K562 (cell line): Measurements from ENCODE around the gene DYRK1A.

Experiments used
- KDM1A ChIP-seq, 2 experiments: fragments of 450-650 bp; IDR thresholded peaks; 2 replicates each; pipeline ENCODE4 v1.6.1; 2016; ENCODE audit warnings: mild to moderate bottlenecking in 2 of 2
- MAFF ChIP-seq: IDR thresholded peaks from 2 replicates; pipeline ENCODE4 v1.6.1; 2012; ENCODE audit warnings: low read length, improper control_type of control experiment
- MEIS2 ChIP-seq: fragments of 450-650 bp; IDR thresholded peaks from 2 replicates; pipeline ENCODE4 v1.6.1; 2014; ENCODE audit warnings: mild to moderate bottlenecking; ENCODE audit not compliant: partially characterized antibody
- NFYB ChIP-seq: IDR thresholded peaks from 2 replicates; pipeline ENCODE4 v1.6.1; 2011; ENCODE audit warnings: mild to moderate bottlenecking, moderate library complexity; ENCODE audit not compliant: insufficient read length; ENCODE audit errors: extremely low read depth
- POLR2AphosphoS5 ChIP-seq: IDR thresholded peaks from 2 replicates; pipeline ENCODE4 v1.6.1; 2011; ENCODE audit warnings: mild to moderate bottlenecking, low read depth, low read length, moderate library complexity; ENCODE audit not compliant: control insufficient read depth, insufficient read depth
- RBM15 ChIP-seq: fragments of 200-400 bp; formaldehyde crosslinking; IDR thresholded peaks from 2 replicates; pipeline ENCODE4 v1.6.1; 2018; ENCODE audit warnings: mild to moderate bottlenecking, low read length, moderate library complexity; ENCODE audit not compliant: insufficient read depth
- RCOR1 ChIP-seq, 2 experiments: IDR thresholded peaks; 2 replicates each; pipeline ENCODE4 v1.6.1; 2012; ENCODE audit warnings: low read depth in 2 of 2, low read length in 2 of 2, borderline replicate concordance in 1 of 2, improper control_type of control experiment in 1 of 2
- TAF1 ChIP-seq: IDR thresholded peaks from 2 replicates; pipeline ENCODE4 v1.6.1; 2011; ENCODE audit warnings: mild to moderate bottlenecking, low read length, moderate library complexity; ENCODE audit not compliant: insufficient read depth, control insufficient read depth, severe bottlenecking; ENCODE audit errors: extremely low read depth
- YY1 ChIP-seq, 3 experiments: IDR thresholded peaks; 2 replicates each; pipeline ENCODE4 v1.6.1; 2011; ENCODE audit warnings: low read length in 2 of 3, mild to moderate bottlenecking in 2 of 3, moderate library complexity in 2 of 3, borderline replicate concordance in 1 of 3, control low read depth in 1 of 3, low read depth in 1 of 3; ENCODE audit not compliant: insufficient read depth in 3 of 3, insufficient replicate concordance in 2 of 3, control insufficient read depth in 1 of 3, insufficient read length in 1 of 3; ENCODE audit errors: extremely low read depth in 1 of 3
- TF ChIP-seq, protein P1 (sequence below): sonication (generic); formaldehyde crosslinking; IDR thresholded peaks from 2 replicates; pipeline ENCODE4 v1.9.0; 2022; ENCODE audit warnings: mild to moderate bottlenecking, missing genetic modification reagents
- TF ChIP-seq, protein P2 (sequence below): fragments of 200-600 bp; sonication (generic); IDR thresholded peaks from one replicate; pipeline ENCODE4 v1.6.1; 2012; ENCODE audit warnings: mild to moderate bottlenecking, low read depth, low read length, inconsistent platforms
- TF ChIP-seq, protein P3 (sequence below), 3 experiments: IDR thresholded peaks in 2 of 3; conservative IDR thresholded peaks in 1 of 3; 2 replicates each; pipeline ENCODE4 v1.5.1; 2011 to 2012; ENCODE audit warnings: low read length in 3 of 3, mild to moderate bottlenecking in 3 of 3, control low read depth in 2 of 3, improper control_type of control experiment in 1 of 3, inconsistent platforms in 1 of 3, low read depth in 1 of 3, mixed read lengths in 1 of 3, moderate library complexity in 1 of 3; ENCODE audit not compliant: insufficient read depth in 2 of 3
- TF ChIP-seq, protein P4 (sequence below): fragments of 450-650 bp; conservative IDR thresholded peaks from 2 replicates; pipeline ENCODE4 v1.6.1; 2016; ENCODE audit warnings: missing genetic modification characterization, low read depth, mild to moderate bottlenecking, missing compliant biosample characterization, moderate library complexity
- TF ChIP-seq, protein P5 (sequence below): fragments of 250-450 bp; sonication (Bioruptor Pico); IDR thresholded peaks from 2 replicates; pipeline ENCODE4 v1.5.0; 2021; ENCODE audit warnings: mild to moderate bottlenecking, moderate library complexity

DNA sequence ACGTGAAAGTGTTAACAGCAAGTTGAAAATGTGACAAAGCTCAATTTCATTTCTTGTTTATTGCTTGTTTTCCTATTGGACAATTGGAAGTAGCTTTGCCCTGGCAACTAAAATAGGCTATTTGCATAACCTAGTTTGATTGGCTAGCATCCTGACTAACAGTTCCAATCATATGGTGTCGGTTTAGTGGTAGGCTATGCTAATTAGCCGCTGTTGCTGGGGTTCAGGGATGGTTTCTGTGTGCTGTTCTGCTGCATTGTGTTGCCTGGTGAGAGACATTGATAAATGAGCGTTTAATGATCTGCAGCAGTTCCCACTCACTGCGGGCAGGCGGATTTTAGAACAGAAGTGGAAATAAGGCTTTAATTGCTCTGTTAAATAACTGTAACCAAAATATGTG, 68.5 kb downstream of the DYRK1A start:
- TF ChIP-seq RCOR1 (IDR thresholded peaks at IDR 0.05; ENCODE audit: borderline replicate concordance in 1 of 2, low read depth in 2 of 2, low read length in 2 of 2) (peak in 1 of 2 experiments; percentile 81; a peak in 2 of 4 replicates), TAF1 (no peak), YY1 (IDR thresholded peaks at IDR 0.05; ENCODE audit: borderline replicate concordance in 1 of 3, control insufficient read depth in 1 of 3, extremely low read depth in 1 of 3, insufficient read depth in 3 of 3, insufficient read length in 1 of 3, insufficient replicate concordance in 2 of 3, low read depth in 1 of 3, low read length in 2 of 3) (no peak), MAFF (no peak), MEIS2 (peak; percentile 100), RBM15 (no peak), KDM1A (IDR thresholded peaks at IDR 0.05) (no peak), NFYB (peak; percentile 78), POLR2AphosphoS5 (no peak)
- TF ChIP-seq, protein P1, sequence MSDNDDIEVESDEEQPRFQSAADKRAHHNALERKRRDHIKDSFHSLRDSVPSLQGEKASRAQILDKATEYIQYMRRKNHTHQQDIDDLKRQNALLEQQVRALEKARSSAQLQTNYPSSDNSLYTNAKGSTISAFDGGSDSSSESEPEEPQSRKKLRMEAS (CRISPR knock-in tag), result no peak
- TF ChIP-seq, protein P2, sequence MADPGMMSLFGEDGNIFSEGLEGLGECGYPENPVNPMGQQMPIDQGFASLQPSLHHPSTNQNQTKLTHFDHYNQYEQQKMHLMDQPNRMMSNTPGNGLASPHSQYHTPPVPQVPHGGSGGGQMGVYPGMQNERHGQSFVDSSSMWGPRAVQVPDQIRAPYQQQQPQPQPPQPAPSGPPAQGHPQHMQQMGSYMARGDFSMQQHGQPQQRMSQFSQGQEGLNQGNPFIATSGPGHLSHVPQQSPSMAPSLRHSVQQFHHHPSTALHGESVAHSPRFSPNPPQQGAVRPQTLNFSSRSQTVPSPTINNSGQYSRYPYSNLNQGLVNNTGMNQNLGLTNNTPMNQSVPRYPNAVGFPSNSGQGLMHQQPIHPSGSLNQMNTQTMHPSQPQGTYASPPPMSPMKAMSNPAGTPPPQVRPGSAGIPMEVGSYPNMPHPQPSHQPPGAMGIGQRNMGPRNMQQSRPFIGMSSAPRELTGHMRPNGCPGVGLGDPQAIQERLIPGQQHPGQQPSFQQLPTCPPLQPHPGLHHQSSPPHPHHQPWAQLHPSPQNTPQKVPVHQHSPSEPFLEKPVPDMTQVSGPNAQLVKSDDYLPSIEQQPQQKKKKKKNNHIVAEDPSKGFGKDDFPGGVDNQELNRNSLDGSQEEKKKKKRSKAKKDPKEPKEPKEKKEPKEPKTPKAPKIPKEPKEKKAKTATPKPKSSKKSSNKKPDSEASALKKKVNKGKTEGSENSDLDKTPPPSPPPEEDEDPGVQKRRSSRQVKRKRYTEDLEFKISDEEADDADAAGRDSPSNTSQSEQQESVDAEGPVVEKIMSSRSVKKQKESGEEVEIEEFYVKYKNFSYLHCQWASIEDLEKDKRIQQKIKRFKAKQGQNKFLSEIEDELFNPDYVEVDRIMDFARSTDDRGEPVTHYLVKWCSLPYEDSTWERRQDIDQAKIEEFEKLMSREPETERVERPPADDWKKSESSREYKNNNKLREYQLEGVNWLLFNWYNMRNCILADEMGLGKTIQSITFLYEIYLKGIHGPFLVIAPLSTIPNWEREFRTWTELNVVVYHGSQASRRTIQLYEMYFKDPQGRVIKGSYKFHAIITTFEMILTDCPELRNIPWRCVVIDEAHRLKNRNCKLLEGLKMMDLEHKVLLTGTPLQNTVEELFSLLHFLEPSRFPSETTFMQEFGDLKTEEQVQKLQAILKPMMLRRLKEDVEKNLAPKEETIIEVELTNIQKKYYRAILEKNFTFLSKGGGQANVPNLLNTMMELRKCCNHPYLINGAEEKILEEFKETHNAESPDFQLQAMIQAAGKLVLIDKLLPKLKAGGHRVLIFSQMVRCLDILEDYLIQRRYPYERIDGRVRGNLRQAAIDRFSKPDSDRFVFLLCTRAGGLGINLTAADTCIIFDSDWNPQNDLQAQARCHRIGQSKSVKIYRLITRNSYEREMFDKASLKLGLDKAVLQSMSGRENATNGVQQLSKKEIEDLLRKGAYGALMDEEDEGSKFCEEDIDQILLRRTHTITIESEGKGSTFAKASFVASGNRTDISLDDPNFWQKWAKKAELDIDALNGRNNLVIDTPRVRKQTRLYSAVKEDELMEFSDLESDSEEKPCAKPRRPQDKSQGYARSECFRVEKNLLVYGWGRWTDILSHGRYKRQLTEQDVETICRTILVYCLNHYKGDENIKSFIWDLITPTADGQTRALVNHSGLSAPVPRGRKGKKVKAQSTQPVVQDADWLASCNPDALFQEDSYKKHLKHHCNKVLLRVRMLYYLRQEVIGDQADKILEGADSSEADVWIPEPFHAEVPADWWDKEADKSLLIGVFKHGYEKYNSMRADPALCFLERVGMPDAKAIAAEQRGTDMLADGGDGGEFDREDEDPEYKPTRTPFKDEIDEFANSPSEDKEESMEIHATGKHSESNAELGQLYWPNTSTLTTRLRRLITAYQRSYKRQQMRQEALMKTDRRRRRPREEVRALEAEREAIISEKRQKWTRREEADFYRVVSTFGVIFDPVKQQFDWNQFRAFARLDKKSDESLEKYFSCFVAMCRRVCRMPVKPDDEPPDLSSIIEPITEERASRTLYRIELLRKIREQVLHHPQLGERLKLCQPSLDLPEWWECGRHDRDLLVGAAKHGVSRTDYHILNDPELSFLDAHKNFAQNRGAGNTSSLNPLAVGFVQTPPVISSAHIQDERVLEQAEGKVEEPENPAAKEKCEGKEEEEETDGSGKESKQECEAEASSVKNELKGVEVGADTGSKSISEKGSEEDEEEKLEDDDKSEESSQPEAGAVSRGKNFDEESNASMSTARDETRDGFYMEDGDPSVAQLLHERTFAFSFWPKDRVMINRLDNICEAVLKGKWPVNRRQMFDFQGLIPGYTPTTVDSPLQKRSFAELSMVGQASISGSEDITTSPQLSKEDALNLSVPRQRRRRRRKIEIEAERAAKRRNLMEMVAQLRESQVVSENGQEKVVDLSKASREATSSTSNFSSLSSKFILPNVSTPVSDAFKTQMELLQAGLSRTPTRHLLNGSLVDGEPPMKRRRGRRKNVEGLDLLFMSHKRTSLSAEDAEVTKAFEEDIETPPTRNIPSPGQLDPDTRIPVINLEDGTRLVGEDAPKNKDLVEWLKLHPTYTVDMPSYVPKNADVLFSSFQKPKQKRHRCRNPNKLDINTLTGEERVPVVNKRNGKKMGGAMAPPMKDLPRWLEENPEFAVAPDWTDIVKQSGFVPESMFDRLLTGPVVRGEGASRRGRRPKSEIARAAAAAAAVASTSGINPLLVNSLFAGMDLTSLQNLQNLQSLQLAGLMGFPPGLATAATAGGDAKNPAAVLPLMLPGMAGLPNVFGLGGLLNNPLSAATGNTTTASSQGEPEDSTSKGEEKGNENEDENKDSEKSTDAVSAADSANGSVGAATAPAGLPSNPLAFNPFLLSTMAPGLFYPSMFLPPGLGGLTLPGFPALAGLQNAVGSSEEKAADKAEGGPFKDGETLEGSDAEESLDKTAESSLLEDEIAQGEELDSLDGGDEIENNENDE, result no peak
- TF ChIP-seq, protein P3, sequence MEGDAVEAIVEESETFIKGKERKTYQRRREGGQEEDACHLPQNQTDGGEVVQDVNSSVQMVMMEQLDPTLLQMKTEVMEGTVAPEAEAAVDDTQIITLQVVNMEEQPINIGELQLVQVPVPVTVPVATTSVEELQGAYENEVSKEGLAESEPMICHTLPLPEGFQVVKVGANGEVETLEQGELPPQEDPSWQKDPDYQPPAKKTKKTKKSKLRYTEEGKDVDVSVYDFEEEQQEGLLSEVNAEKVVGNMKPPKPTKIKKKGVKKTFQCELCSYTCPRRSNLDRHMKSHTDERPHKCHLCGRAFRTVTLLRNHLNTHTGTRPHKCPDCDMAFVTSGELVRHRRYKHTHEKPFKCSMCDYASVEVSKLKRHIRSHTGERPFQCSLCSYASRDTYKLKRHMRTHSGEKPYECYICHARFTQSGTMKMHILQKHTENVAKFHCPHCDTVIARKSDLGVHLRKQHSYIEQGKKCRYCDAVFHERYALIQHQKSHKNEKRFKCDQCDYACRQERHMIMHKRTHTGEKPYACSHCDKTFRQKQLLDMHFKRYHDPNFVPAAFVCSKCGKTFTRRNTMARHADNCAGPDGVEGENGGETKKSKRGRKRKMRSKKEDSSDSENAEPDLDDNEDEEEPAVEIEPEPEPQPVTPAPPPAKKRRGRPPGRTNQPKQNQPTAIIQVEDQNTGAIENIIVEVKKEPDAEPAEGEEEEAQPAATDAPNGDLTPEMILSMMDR (IDR thresholded peaks at IDR 0.05 in 2 of 3, conservative IDR thresholded peaks at IDR 0.05 in 1 of 3; ENCODE audit: insufficient read depth in 2 of 3, low read depth in 1 of 3, low read length in 3 of 3), result no peak
- TF ChIP-seq, protein P4, sequence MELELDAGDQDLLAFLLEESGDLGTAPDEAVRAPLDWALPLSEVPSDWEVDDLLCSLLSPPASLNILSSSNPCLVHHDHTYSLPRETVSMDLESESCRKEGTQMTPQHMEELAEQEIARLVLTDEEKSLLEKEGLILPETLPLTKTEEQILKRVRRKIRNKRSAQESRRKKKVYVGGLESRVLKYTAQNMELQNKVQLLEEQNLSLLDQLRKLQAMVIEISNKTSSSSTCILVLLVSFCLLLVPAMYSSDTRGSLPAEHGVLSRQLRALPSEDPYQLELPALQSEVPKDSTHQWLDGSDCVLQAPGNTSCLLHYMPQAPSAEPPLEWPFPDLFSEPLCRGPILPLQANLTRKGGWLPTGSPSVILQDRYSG (tag), result no peak
- TF ChIP-seq, protein P5, sequence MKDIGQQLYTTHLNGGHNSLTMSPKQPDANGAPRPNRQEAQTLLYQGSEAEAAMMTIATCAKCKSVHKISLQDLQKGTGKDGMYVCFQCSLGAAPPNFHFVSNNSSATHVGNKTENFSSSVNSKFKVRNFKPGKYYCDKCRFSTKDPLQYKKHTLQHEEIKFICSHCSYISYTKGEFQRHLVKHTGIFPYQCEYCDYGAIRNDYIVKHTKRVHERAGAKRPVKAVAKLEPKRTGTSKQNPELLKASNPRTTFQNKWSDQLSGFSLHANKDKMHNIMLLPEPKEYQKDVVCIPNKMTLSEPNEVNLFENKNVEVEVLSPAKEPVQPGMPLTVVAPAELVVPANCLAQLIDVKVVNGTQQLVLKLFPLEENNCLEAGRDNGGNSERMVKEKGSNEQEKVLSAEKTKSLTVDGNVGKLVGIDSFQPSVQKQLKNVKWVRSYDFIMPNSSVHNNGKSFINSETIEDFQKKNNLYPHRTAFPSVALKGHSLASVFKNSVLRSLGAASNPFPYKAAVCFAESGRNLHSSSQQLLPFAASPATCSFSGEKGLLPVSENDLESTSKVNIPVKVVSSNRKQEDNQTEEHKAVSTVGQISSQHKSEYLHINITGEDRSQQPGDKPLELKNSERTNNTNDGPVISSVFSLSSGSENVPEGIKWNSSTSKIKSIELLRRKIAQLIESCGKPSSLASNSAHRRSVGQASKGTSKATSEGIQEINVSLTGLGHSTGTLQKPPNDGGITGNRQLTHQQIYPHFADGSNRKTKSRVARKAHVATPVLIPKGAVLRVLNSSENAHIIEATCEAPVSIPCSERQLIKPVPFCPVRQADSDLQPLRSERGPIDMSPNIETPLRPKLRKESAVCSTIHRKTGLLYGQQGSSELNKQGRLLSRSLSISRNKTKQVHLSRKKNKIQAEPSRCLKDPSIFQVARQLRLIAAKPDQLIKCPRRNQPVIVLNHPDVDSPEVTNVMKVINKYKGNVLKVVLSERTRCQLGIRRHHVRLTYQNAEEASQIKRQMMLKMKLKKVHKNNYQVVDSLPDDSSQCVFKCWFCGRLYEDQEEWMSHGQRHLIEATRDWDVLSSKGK (CRISPR knock-in tag), result no peak
